ENCODE data around the gene ISG20.

GRCh38 chr15:88648357-88649214 lies 9.8 kb downstream of the ISG20 start:
- TF ChIP-seq CTCF (conservative IDR thresholded peaks at IDR 0.05; ENCODE audit: low read depth, low read length) = no peak
- no peak for TF ChIP-seq EZH2 (IDR thresholded peaks at IDR 0.05; ENCODE audit: borderline replicate concordance, low read depth, low read length, poor library complexity, severe bottlenecking)
